ENCODE results near the gene MT1A. TPM values are rescaled to one million over a fixed set of nuclear protein-coding genes. Genes with fewer than 3 reads are reported as not detected.

The MT1A gene
- total RNA-seq, 1 donor from 2014 or later: 0.89 TPM

DNA sequence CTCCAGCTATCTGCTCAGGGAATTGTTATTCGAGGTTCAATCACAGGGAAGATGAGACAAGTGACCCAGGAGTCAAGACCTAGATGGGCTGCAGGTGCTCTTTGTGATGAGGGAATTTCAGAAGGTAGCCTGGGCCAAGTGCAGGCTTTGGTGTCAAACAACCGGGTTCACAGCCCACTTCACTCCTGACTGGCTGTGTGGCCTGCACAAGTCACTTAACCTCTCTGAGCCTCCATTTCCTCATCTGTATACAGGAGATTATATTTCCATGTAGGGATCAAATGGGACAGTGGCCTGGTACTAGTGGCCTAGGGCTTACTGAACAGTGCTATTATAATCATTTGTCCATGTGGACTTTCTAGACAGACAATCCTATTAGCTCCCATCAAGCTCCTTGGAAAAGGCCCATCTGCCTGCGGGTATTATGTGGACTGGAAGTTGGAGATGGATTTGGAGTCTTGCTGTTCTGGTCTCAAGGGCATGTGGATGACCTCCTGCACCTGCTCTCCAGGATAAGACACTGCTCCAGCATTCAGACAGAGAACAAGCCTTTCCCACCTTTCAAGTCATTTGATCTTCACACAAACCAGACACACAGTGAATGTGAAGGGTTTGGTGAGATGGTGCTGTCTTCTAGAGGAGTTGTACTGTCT, 40.7 kb downstream of the MT1A start:
- no peak for DNase-seq (ENCODE audit: low read depth)

DNA sequence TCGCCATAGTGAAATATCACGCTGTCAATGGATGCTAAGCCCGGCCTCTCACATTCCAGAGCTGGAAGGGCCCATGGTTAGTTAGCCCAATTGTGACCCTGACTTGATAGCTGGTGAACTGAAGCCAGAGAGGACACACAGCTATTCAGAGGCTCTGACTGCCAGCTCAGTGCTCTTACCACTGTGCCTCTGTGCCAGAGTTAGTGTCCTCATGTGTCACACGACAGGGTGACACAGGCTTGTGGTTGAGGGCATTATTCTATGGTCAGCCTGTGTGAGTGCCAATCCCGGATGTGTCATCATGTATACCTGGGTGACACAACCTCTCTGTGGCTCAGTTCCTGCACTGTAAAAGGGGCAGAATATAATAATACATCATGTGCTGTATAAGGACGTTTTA, 41.4 kb downstream of the MT1A start:
- no peak for DNase-seq (ENCODE audit: low read depth)

DNA sequence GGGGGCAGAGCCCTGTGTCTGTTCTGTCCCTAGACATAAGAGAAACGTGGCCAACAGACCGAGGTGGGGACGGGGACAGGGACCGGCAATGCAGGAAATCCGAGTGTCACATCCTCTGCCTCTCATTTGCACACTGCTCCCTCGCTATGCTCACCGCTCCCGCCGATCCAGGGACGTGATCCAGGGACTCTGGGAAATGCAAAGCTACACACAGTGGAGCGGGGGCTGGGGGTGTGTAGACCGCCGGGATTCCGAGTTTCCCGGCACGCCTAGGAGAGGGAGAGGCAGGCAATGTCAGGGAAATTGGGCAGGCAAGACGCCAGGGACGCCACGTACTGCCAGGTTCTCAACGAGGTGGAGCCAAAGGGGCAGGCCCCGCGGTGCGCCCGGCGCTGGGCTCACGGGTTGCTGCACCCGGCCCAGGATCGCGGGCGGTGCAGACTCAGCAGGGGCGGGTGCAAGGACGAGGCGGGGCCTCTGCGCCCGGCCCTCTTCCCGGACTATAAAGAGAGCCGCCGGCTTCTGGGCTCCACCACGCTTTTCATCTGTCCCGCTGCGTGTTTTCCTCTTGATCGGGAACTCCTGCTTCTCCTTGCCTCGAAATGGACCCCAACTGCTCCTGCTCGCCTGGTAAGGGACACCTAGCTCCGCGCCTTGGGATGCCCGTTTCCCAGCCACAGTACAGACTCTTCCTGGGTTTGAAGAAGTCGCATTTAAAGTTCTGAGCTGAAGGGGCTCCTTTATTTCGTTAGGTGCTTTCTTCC, 43.7 kb downstream of the MT1A start, which contains the start of gene MT1X:
Gene MT1X, plus strand, starts transcription at position 532 of the 764 bp plus-strand sequence. Its CDS starts 71 bp downstream, at position 603.
- DNase-seq (ENCODE audit: low read depth): peak; percentile 78

DNA sequence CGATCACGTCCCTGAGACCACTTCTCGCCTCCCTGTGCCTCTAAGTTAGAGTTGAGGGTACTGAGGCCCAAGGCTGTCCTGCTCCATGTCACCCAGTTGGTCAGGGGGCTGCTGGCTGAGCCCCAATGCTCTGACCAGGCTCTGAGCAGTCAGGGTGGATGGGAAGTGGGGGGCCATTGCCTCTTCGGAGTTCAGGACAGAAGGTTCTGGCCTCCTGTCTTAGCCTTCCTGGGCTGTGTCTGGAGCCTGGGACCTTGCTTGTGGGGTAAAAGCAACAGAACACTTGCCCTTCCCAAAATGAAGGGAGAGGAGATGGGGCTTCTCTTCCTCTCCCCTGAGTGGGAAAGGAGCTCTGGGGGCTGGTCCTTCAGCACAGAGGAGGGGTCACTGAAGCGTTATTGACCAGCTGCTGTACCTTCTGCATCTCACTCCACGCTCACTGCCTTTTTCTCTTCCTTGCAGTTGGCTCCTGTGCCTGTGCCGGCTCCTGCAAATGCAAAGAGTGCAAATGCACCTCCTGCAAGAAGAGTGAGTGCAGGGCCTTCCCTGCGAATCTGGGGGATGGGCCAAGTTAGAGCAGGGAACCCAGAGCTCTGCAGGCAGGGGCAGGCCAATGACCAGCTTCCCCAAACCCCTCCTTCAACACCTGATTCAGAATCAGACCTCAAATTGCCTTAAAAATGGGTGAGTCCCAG, 44.4 kb downstream of the MT1A start:
- no peak for DNase-seq (ENCODE audit: low read depth)

DNA sequence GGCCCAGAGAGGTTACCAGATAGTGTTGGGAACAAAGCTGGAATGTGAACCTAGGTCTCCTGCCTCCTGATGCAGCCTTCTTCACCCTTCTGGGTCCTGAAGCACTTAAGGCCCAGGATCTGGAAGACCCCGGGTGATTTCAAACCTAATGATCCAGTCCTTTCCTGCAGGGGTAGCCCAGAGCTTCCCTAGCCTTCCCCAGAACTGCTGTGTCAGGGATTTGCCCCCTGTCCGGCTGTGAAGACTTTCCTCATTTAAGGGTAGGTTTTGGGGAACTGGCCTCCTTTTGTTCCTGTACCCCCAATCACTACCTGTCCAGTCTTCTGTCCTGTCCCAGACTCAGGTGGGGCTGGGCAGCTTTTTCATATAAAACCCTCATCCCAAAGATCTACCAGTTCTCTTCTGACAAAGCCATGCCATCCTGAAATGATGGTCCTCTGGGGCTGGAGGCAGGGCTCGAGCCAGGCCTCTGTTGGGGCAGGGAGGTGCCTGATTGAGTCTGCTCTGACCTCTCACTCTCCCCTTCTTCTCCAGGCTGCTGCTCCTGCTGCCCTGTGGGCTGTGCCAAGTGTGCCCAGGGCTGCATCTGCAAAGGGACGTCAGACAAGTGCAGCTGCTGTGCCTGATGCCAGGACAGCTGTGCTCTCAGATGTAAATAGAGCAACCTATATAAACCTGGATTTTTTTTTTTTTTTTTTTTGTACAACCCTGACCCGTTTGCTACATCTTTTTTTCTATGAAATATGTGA, 45.1 kb downstream of the MT1A start:
- no peak for DNase-seq (ENCODE audit: low read depth)

DNA sequence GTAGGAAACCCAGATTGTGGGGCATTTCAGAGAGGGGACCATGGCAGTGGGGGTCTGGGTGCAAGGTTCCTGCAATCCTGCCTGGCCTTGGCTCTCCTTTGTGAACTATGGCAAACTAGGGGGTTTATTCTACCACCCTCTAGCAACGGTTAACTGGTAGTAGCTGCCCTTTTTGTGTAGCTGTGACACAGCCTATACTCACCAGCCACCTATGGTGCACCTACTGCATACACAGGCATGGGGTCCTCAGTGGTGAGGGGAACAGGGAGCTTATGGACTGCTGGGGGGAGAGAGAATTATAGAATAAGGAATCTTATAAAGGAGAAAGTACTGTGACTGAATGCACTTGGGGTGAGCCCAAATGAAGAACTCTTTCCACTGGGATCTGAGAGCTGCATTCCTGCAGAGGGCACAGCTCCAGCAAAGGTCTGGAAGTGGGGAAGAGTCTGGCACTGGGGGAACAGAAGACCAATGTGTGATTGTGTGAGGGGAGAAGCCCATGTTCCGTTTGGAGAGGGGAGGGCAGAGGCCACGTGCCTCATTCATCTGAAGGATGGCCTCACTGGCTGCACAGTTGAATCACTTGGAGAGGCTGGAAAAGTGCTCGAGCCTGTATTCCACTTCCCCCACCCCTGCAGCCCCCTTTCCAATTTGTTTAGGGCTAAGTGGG, 45.9 kb downstream of the MT1A start:
- DNase-seq (ENCODE audit: low read depth): peak; percentile 35

DNA sequence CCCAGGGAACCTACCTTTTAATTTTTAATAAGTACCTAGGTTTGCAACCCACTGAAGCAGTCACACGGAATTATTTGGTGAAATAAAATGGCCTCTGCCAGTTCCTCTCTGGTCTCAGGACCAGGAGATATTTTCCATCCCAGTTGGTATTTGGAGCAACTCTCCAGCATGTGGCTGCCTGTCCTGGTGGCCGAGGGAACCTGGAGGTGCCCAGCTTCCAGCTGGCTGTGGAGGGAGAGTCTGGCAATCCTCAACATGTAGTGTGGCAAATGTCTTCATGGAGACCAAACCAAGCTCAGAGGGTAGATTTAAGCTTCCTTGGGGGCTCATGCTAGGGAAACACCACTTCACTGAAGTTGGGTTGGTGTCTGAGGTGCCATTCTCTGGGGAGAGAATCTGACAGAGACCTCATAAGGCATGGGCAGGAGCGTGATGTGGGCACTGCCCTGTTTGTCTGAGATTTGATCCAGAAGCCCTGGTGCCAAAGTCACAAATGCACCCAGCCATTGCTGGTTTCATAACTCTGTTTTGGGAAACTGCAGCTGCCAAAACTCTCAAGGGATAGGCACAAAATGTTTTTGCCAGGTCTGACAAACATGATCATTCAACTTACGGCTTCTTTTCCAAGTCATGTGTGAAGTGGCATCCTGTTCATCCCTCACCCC, 46.6 kb downstream of the MT1A start:
- peak; percentile 32 for DNase-seq (ENCODE audit: low read depth)

DNA sequence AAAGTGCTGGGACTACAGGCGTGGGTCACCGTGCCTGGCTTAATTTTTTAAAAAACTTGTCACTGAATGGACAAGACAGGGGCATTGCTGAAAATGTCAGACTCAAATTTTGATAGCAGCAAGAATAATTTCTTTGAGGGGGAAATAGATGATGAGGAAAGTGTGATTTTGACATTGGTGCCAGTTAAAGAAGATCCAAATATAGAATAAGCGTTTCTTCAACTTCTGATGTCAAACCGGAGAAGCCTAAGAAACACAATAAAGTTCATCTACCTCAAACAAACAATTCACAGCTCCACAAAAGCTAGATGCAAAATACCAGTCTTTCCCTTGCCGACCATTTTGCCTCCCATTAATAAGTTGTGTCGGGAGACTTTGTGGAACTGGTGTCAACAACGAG, 48.3 kb downstream of the MT1A start:
- no peak for DNase-seq (ENCODE audit: low read depth)

DNA sequence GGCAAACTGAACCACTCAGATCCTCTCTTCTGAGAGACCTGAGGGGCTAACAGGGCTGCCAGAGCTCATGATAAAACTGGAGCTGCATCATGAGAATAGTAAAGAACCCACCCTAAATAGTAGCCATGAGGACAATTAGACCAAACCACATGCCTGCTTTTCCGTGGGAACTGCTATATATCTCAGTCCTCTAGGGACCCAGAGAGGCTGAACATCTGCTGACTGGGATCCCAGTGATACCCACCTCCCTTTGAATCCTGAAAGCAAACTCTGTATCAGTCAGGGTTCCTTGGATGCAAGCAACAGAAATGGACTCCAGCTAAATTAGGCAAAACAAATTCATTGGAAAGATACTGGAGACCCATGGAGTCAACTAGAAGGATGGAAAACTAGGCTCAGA, 50.3 kb downstream of the MT1A start:
- no peak for DNase-seq (ENCODE audit: low read depth)

DNA sequence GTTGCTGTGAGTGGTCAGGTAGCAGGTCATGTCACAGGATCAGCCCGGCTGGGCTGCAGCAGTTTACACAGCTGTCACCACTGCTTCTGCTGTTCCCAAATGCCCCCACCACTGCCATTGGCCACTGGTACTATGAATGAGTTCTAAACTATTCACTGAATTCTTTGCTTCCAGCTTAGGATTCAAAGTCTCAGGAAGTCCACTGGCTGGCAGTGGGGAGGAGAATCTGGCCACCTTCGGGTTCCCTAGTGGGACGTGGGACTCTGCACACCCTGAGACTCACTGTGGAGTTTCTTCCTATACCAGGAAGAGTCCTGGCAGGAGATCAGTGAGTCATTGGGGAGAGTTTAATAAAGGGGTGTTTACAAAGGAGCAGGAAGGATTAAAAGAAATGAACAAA, 50.7 kb downstream of the MT1A start:
- DNase-seq (ENCODE audit: low read depth): no peak

Other genes with a start within 250 kb of the MT1A start
- gene AMFR, start 213.1 kb upstream of the MT1A start, total RNA-seq: 289 and 415 TPM in 2 replicates
- 82.8 and 111 TPM in 2 replicates for gene NUDT21, start 187.3 kb upstream of the MT1A start, total RNA-seq
- gene OGFOD1, start 187.1 kb upstream of the MT1A start, total RNA-seq: 83.5 and 140 TPM in 2 replicates
- 59.7 and 82.1 TPM in 2 replicates for gene BBS2, start 118.6 kb upstream of the MT1A start, total RNA-seq
- gene MT4, start 73.6 kb upstream of the MT1A start, total RNA-seq: not detected in 2 replicates
- not detected in 2 replicates for gene MT3, start 49.1 kb upstream of the MT1A start, total RNA-seq
- gene MT2A, start 30.1 kb upstream of the MT1A start, total RNA-seq: 146 and 252 TPM in 2 replicates
- gene MT1E, start 12.9 kb upstream of the MT1A start, total RNA-seq: 193 and 893 TPM in 2 replicates
- gene MT1M, start 6.0 kb upstream of the MT1A start, total RNA-seq: 2.8 and 38.0 TPM in 2 replicates
- gene MT1B, start 13.2 kb downstream of the MT1A start, total RNA-seq: not detected in 2 replicates
- gene MT1F, start 19.3 kb downstream of the MT1A start, total RNA-seq: 11.0 and 11.1 TPM in 2 replicates
- 7.8 and 10.5 TPM in 2 replicates for gene MT1G, start 29.4 kb downstream of the MT1A start, total RNA-seq
- 1.4 and 8.9 TPM in 2 replicates for gene MT1H, start 31.1 kb downstream of the MT1A start, total RNA-seq
- 63.2 and 75.2 TPM in 2 replicates for gene MT1X, start 43.8 kb downstream of the MT1A start, total RNA-seq
- gene NUP93, start 91.5 kb downstream of the MT1A start, total RNA-seq: 72.3 and 105 TPM in 2 replicates
- 2.4 and 5.2 TPM in 2 replicates for gene SLC12A3, start 226.5 kb downstream of the MT1A start, total RNA-seq

Measured in renal cortical epithelial cell (primary cell).